ENCODE measurements around the gene PPME1.
"Not testable (repeated sequence)": the region's sequence is repeated elsewhere in the genome, so short reads cannot be mapped to it uniquely, and the experiment has no call there.

PPME1 gene, protein sequence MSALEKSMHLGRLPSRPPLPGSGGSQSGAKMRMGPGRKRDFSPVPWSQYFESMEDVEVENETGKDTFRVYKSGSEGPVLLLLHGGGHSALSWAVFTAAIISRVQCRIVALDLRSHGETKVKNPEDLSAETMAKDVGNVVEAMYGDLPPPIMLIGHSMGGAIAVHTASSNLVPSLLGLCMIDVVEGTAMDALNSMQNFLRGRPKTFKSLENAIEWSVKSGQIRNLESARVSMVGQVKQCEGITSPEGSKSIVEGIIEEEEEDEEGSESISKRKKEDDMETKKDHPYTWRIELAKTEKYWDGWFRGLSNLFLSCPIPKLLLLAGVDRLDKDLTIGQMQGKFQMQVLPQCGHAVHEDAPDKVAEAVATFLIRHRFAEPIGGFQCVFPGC

GRCh38 chr11:74170694-74171629 lies at the start of gene PPME1, which contains the start of gene C2CD3:
Gene PPME1, plus strand, starts transcription at chr11:74171289. Its CDS starts 133 bp downstream, at chr11:74171422.
Gene C2CD3, minus strand, starts transcription at chr11:74171002. Its CDS starts 210 bp downstream, at chr11:74170792.
- Histone ChIP-seq H3K27me3 (ENCODE audit: control insufficient read depth in 5 of 5, insufficient read depth in 4 of 5, low read length in 5 of 5) (no peaks in the 10 kb centered on the region), H3K36me3 (ENCODE audit: control insufficient read depth in 5 of 5, insufficient read depth in 5 of 5, low read length in 5 of 5) (peaks cover 5 to 23% (median 14%) of the 10 kb centered on the region in 5 donors), H3K27ac (ENCODE audit: low read depth, low read length) (peak within 1 kb of the TSS; percentile 52), H3K4me3 (ENCODE audit: low read depth in 1 of 5, low read length in 5 of 5) (peak within 1 kb of the TSS; percentile 79 to 93 (median 90)), H3K4me1 (ENCODE audit: control insufficient read depth in 5 of 5, insufficient read depth in 5 of 5, low read length in 5 of 5) (peaks cover 7 to 34% (median 28%) of the 10 kb centered on the region in 5 donors), H3K9me3 (ENCODE audit: control insufficient read depth in 5 of 5, low read length in 5 of 5) (no peaks in the 10 kb centered on the region), H3K9ac (ENCODE audit: low read length in 5 of 5) (peak within 1 kb of the TSS; percentile 75 to 94 (median 81))

- Histone ChIP-seq H3K4me1 (ENCODE audit: control insufficient read depth in 5 of 5, insufficient read depth in 5 of 5, low read length in 5 of 5) (peaks cover 0 to 4% (median 0%) of the 10 kb centered on the region in 5 donors), H3K9me3 (ENCODE audit: control insufficient read depth in 5 of 5, low read length in 5 of 5) (no peaks in the 10 kb centered on the region), H3K4me3 (ENCODE audit: low read depth in 1 of 5, low read length in 5 of 5) (no peak overlapping the region), H3K9ac (ENCODE audit: low read length in 5 of 5) (no peak overlapping the region), H3K27me3 (ENCODE audit: control insufficient read depth in 5 of 5, insufficient read depth in 4 of 5, low read length in 5 of 5) (no peaks in the 10 kb centered on the region), H3K36me3 (ENCODE audit: control insufficient read depth in 5 of 5, insufficient read depth in 5 of 5, low read length in 5 of 5) (peaks cover 0 to 13% (median 5%) of the 10 kb centered on the region in 5 donors), H3K27ac (ENCODE audit: low read depth, low read length) (no peak overlapping the region)
Measured at GRCh38 chr11:74121804-74122203, 49.3 kb upstream of the PPME1 start.

DNA sequence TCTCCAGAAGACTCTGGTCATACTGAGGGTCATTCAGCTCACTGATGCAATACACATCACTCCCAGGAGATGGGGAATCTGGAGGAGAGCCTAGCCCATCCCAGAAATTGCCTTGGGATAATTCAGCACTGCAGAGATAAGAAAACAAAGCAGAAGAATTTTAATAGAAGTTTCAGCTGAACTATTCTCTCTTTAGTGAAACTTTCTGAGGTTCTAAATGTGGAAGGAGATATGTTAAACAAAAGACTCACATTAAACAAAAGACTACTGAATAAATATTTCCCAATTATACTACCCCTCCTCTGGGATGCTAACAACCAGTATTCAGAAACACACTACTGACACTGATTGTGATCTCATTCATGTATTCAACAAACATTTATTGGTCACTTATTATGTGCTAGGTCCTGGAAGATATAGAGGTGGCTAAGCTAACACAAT lies 48.1 kb upstream of the PPME1 start:
- Histone ChIP-seq H3K9ac (ENCODE audit: low read length in 5 of 5) (no peak overlapping the region), H3K4me3 (ENCODE audit: low read depth in 1 of 5, low read length in 5 of 5) (no peak overlapping the region), H3K36me3 (ENCODE audit: control insufficient read depth in 5 of 5, insufficient read depth in 5 of 5, low read length in 5 of 5) (peaks cover 0 to 6% (median 4%) of the 10 kb centered on the region in 5 donors), H3K4me1 (ENCODE audit: control insufficient read depth in 5 of 5, insufficient read depth in 5 of 5, low read length in 5 of 5) (peaks cover 0 to 4% (median 0%) of the 10 kb centered on the region in 5 donors), H3K9me3 (ENCODE audit: control insufficient read depth in 5 of 5, low read length in 5 of 5) (no peaks in the 10 kb centered on the region), H3K27ac (ENCODE audit: low read depth, low read length) (no peak overlapping the region), H3K27me3 (ENCODE audit: control insufficient read depth in 5 of 5, insufficient read depth in 4 of 5, low read length in 5 of 5) (no peaks in the 10 kb centered on the region)

DNA sequence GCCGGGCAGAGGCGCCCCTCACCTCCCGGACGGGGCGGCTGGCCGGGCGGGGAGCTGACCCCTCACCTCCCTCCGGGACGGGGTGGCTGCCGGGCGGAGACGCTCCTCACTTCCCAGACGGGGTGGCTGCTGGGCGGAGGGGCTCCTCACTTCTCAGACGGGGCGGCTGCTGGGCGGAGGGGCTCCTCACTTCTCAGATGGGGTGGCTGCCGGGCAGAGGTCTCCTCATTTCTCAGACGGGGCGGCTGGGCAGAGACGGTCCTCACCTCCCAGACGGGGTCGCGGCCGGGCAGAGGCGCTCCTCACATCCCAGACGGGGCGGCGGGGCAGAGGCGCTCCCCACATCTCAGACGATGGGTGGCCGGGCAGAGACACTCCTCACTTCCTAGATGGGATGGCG lies 42.0 kb upstream of the PPME1 start:
- not testable (repeated sequence) for H3K9me3 ChIP-seq (ENCODE audit: control insufficient read depth in 5 of 5, low read length in 5 of 5); H3K9ac ChIP-seq (ENCODE audit: low read length in 5 of 5); H3K27me3 ChIP-seq (ENCODE audit: control insufficient read depth in 5 of 5, insufficient read depth in 4 of 5, low read length in 5 of 5); H3K4me1 ChIP-seq (ENCODE audit: control insufficient read depth in 5 of 5, insufficient read depth in 5 of 5, low read length in 5 of 5); H3K4me3 ChIP-seq (ENCODE audit: low read depth in 1 of 5, low read length in 5 of 5); H3K27ac ChIP-seq (ENCODE audit: low read depth, low read length)
- peaks cover 11 to 17% (median 13%) of the 10 kb centered on the region in 5 donors for H3K36me3 ChIP-seq (ENCODE audit: control insufficient read depth in 5 of 5, insufficient read depth in 5 of 5, low read length in 5 of 5)

DNA sequence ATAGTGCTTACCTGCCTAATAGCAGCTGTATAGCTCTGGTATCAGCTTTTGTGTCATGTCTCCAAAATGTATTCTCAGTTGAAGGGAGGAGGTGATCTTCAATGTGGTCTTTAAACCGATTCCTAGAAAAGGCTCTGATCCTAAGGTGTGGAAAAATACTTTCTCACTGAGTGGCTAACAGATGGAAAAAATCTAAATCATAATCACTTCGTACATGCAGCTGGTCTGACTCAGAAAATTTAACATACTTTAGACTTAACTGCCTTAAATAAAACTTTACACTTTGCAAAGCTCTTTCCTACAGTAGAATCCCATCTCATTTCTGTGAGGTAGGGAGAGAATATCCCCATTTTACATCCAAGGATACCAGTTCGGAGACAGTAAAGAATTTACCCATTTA lies 38.3 kb upstream of the PPME1 start:
- H3K4me3 ChIP-seq (ENCODE audit: low read depth in 1 of 5, low read length in 5 of 5): no peak overlapping the region
- H3K27ac ChIP-seq (ENCODE audit: low read depth, low read length): no peak overlapping the region
- no peak overlapping the region for H3K9ac ChIP-seq (ENCODE audit: low read length in 5 of 5)
- H3K36me3 ChIP-seq (ENCODE audit: control insufficient read depth in 5 of 5, insufficient read depth in 5 of 5, low read length in 5 of 5): peaks cover 20 to 25% (median 22%) of the 10 kb centered on the region in 5 donors
- no peaks in the 10 kb centered on the region for H3K27me3 ChIP-seq (ENCODE audit: control insufficient read depth in 5 of 5, insufficient read depth in 4 of 5, low read length in 5 of 5)
- H3K4me1 ChIP-seq (ENCODE audit: control insufficient read depth in 5 of 5, insufficient read depth in 5 of 5, low read length in 5 of 5): no peaks in the 10 kb centered on the region
- H3K9me3 ChIP-seq (ENCODE audit: control insufficient read depth in 5 of 5, low read length in 5 of 5): no peaks in the 10 kb centered on the region

DNA sequence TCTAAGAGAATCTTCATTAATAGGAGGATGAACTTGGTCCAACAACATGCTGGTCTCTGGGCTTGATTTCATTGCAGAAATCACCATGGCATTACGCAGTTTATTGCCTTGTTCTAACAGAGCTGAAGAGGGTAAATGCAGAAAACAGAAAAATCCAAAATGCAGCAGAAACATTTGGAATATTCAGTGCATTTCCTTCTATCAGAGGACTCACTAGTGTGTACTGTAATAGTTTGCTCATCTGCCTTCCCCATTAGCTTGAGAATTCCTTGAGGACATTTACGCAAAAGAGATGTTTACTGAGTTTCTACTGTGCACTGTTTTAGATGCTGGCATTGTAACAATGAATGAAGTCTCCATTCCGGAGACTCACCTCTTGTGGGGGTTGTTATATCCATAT lies 37.7 kb upstream of the PPME1 start:
- H3K9me3 ChIP-seq (ENCODE audit: control insufficient read depth in 5 of 5, low read length in 5 of 5): no peaks in the 10 kb centered on the region
- H3K36me3 ChIP-seq (ENCODE audit: control insufficient read depth in 5 of 5, insufficient read depth in 5 of 5, low read length in 5 of 5): peaks cover 20 to 25% (median 22%) of the 10 kb centered on the region in 5 donors
- no peak overlapping the region for H3K27ac ChIP-seq (ENCODE audit: low read depth, low read length)
- H3K4me1 ChIP-seq (ENCODE audit: control insufficient read depth in 5 of 5, insufficient read depth in 5 of 5, low read length in 5 of 5): peaks cover 0 to 4% (median 2%) of the 10 kb centered on the region in 5 donors
- H3K9ac ChIP-seq (ENCODE audit: low read length in 5 of 5): no peak overlapping the region
- no peak overlapping the region for H3K4me3 ChIP-seq (ENCODE audit: low read depth in 1 of 5, low read length in 5 of 5)
- no peaks in the 10 kb centered on the region for H3K27me3 ChIP-seq (ENCODE audit: control insufficient read depth in 5 of 5, insufficient read depth in 4 of 5, low read length in 5 of 5)

- peaks cover 21 to 26% (median 24%) of the 10 kb centered on the region in 5 donors for H3K36me3 ChIP-seq (ENCODE audit: control insufficient read depth in 5 of 5, insufficient read depth in 5 of 5, low read length in 5 of 5)
- no peaks in the 10 kb centered on the region for H3K27me3 ChIP-seq (ENCODE audit: control insufficient read depth in 5 of 5, insufficient read depth in 4 of 5, low read length in 5 of 5)
- H3K9me3 ChIP-seq (ENCODE audit: control insufficient read depth in 5 of 5, low read length in 5 of 5): no peaks in the 10 kb centered on the region
- H3K9ac ChIP-seq (ENCODE audit: low read length in 5 of 5): no peak overlapping the region
- H3K27ac ChIP-seq (ENCODE audit: low read depth, low read length): no peak overlapping the region
- H3K4me1 ChIP-seq (ENCODE audit: control insufficient read depth in 5 of 5, insufficient read depth in 5 of 5, low read length in 5 of 5): peaks cover 0 to 14% (median 6%) of the 10 kb centered on the region in 5 donors
- no peak overlapping the region for H3K4me3 ChIP-seq (ENCODE audit: low read depth in 1 of 5, low read length in 5 of 5)
Measured at GRCh38 chr11:74134661-74135060, 36.4 kb upstream of the PPME1 start.

DNA sequence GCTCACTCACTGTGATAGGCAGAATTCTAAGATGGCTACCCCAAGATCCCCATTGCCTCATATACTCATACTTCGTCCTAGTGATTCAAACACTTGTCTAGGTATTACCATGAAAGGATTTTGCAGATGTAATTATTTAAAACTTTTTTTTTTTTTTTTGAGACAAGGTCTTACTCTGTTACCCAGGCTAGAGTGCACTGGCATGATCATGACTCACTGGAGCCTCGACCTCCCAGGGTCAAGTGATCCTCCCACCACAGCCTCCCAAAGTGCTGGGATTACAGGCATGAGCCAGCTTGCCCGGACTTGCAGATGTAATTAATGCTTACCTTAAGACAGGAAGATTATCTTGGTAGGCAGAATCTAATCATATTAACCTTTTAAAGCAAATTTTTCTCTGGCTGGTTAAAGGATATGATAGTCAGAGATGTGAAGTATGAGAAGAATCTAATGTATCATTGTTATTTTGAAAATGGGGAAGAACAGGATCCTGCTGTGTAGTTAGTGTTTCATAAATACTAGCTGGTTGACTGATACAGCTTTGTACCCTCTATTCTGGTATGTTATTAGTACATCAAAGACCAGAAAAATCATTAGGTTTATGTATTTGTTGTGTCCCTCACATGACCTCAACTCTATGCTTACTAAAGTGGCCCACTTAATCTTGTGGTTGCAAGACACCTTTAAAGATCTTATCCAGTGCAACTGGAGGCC lies 35.8 kb upstream of the PPME1 start:
- Histone ChIP-seq H3K4me3 (ENCODE audit: low read depth in 1 of 5, low read length in 5 of 5) (no peak overlapping the region), H3K4me1 (ENCODE audit: control insufficient read depth in 5 of 5, insufficient read depth in 5 of 5, low read length in 5 of 5) (peaks cover 0 to 14% (median 6%) of the 10 kb centered on the region in 5 donors), H3K36me3 (ENCODE audit: control insufficient read depth in 5 of 5, insufficient read depth in 5 of 5, low read length in 5 of 5) (peaks cover 21 to 26% (median 24%) of the 10 kb centered on the region in 5 donors), H3K27ac (ENCODE audit: low read depth, low read length) (no peak overlapping the region), H3K9ac (ENCODE audit: low read length in 5 of 5) (no peak overlapping the region), H3K27me3 (ENCODE audit: control insufficient read depth in 5 of 5, insufficient read depth in 4 of 5, low read length in 5 of 5) (no peaks in the 10 kb centered on the region), H3K9me3 (ENCODE audit: control insufficient read depth in 5 of 5, low read length in 5 of 5) (no peaks in the 10 kb centered on the region)

- Histone ChIP-seq H3K9me3 (ENCODE audit: control insufficient read depth in 5 of 5, low read length in 5 of 5) (no peaks in the 10 kb centered on the region), H3K27ac (ENCODE audit: low read depth, low read length) (no peak overlapping the region), H3K4me1 (ENCODE audit: control insufficient read depth in 5 of 5, insufficient read depth in 5 of 5, low read length in 5 of 5) (peaks cover 0 to 17% (median 12%) of the 10 kb centered on the region in 5 donors), H3K36me3 (ENCODE audit: control insufficient read depth in 5 of 5, insufficient read depth in 5 of 5, low read length in 5 of 5) (peaks cover 9 to 20% (median 15%) of the 10 kb centered on the region in 5 donors), H3K4me3 (ENCODE audit: low read depth in 1 of 5, low read length in 5 of 5) (no peak overlapping the region), H3K27me3 (ENCODE audit: control insufficient read depth in 5 of 5, insufficient read depth in 4 of 5, low read length in 5 of 5) (no peaks in the 10 kb centered on the region), H3K9ac (ENCODE audit: low read length in 5 of 5) (no peak overlapping the region)
Measured at GRCh38 chr11:74138021-74138420, 33.1 kb upstream of the PPME1 start.

All from subcutaneous abdominal adipose tissue (tissue), 5 donors.